ENCODE measurements around the gene WWOX. TPM values are rescaled to one million over a fixed set of nuclear protein-coding genes. Genes with fewer than 3 reads are reported as not detected.

The WWOX gene
- total and polyA plus RNA-seq, 2 experiments from 2014 or later = 17.0 to 39.8 TPM

DNA sequence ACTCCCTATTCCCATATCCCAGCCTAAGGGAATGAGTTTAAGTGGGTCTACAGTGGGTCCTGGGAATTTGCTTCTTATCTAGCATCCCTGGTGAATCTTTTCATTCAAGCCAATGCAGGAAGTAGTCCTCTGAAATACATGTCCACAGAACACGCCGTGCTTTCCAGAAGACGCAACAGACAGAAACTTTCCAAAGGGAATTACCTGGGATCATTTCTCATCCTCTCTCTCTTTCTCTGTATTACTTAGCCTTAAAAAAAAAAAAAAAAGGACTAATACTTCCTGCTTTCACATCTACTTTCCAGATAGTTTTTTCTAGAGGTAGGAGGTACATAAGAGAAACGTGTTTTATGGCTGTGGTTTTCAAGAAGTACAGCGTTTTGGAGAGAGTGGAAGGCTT lies 1002.0 kb downstream of the WWOX start:
- H3K27ac ChIP-seq = no peak overlapping the region
- whole genome bisulfite sequencing (ENCODE audit: low lambda C conversion rate, missing lambda C conversion rate) = 73% methylated on average over 5 of the region's 5 CpGs
- no peak overlapping the region for H3K4me3 ChIP-seq
- H2AFZ ChIP-seq = no peak overlapping the region
- H3K4me1 ChIP-seq (ENCODE audit: insufficient read depth) = no peaks in the 10 kb centered on the region
- H3K79me2 ChIP-seq = no peaks in the 10 kb centered on the region
- H3K36me3 ChIP-seq (replicated peaks; ENCODE audit: insufficient read depth, low read depth) = no peaks in the 10 kb centered on the region
- no peak overlapping the region for H3K4me2 ChIP-seq
- TF ChIP-seq EZH2 (IDR thresholded peaks at IDR 0.05; ENCODE audit: borderline replicate concordance) = no peak
- TF ChIP-seq, protein P1, sequence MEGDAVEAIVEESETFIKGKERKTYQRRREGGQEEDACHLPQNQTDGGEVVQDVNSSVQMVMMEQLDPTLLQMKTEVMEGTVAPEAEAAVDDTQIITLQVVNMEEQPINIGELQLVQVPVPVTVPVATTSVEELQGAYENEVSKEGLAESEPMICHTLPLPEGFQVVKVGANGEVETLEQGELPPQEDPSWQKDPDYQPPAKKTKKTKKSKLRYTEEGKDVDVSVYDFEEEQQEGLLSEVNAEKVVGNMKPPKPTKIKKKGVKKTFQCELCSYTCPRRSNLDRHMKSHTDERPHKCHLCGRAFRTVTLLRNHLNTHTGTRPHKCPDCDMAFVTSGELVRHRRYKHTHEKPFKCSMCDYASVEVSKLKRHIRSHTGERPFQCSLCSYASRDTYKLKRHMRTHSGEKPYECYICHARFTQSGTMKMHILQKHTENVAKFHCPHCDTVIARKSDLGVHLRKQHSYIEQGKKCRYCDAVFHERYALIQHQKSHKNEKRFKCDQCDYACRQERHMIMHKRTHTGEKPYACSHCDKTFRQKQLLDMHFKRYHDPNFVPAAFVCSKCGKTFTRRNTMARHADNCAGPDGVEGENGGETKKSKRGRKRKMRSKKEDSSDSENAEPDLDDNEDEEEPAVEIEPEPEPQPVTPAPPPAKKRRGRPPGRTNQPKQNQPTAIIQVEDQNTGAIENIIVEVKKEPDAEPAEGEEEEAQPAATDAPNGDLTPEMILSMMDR (IDR thresholded peaks at IDR 0.05; ENCODE audit: poor library complexity) = no peak
- no peaks in the 10 kb centered on the region for H3K9me2 ChIP-seq (replicated peaks; ENCODE audit: insufficient read depth)
- H4K20me1 ChIP-seq (ENCODE audit: insufficient read depth, poor library complexity, severe bottlenecking) = no peaks in the 10 kb centered on the region
- H3K27me3 ChIP-seq = no peaks in the 10 kb centered on the region
- no peaks in the 10 kb centered on the region for H3K9me3 ChIP-seq (ENCODE audit: low read depth)
- DNase-seq (ENCODE audit: low spot score) = no peak

DNA sequence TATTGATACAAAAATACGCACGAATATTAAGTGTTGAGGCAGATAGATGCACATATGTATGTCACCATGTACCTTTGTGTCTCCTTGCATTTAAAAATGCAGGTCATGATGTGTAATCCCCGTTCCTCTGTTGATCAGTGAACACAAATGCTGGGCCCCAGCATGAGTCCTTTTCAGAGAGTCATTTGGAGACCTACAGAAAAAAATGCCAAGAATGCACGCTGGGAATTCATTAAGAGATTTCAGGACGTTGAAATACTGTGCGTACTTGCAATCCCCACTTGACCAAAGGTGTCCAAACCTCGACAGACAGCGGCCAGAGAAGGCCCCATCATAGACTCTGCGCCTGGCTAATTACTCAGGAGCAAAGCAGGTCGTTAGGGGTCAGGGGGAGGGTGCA lies 1005.1 kb downstream of the WWOX start:
- DNase-seq (ENCODE audit: low spot score) = no peak
- Histone ChIP-seq H3K4me3 (no peak overlapping the region), H3K4me2 (no peak overlapping the region), H3K9me2 (replicated peaks; ENCODE audit: insufficient read depth) (no peaks in the 10 kb centered on the region), H3K27ac (no peak overlapping the region), H3K79me2 (no peaks in the 10 kb centered on the region), H3K4me1 (ENCODE audit: insufficient read depth) (no peaks in the 10 kb centered on the region), H3K9me3 (ENCODE audit: low read depth) (no peaks in the 10 kb centered on the region), H3K36me3 (replicated peaks; ENCODE audit: insufficient read depth, low read depth) (no peaks in the 10 kb centered on the region), H2AFZ (no peak overlapping the region), H3K27me3 (no peaks in the 10 kb centered on the region), H4K20me1 (ENCODE audit: insufficient read depth, poor library complexity, severe bottlenecking) (no peaks in the 10 kb centered on the region)
- TF ChIP-seq, protein P1 (IDR thresholded peaks at IDR 0.05; ENCODE audit: poor library complexity) = no peak
- TF ChIP-seq EZH2phosphoT487 (IDR thresholded peaks at IDR 0.05; ENCODE audit: low read depth, severe bottlenecking, unreplicated experiment) = no peak
- no peak for TF ChIP-seq EZH2 (IDR thresholded peaks at IDR 0.05; ENCODE audit: borderline replicate concordance)
- WGBS (ENCODE audit: low lambda C conversion rate, missing lambda C conversion rate) = 61% methylated on average over 10 of the region's 10 CpGs

DNA sequence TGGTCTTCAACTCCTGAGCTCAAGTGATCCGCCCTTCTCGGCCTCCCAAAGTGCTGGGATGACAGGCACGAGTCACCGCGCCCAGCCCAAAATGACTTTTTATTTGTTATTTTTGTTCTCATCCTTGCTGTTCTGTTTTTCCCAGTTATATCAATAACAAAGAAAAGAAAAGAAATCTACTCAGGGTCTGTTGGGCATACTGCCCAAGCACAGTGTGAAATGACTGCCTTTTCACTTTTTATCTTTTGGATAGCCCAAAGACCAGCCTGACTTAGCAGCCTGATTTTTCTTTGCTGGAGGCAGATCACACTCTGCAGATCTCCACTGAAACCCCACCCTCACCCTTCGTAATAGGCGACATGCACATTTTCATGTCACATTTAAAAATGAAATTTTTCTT lies 1007.8 kb downstream of the WWOX start:
- no peak overlapping the region for H3K4me2 ChIP-seq
- TF ChIP-seq, protein P1 (IDR thresholded peaks at IDR 0.05; ENCODE audit: poor library complexity) = no peak
- H3K79me2 ChIP-seq = no peaks in the 10 kb centered on the region
- no peaks in the 10 kb centered on the region for H3K27me3 ChIP-seq
- no peaks in the 10 kb centered on the region for H3K4me1 ChIP-seq (ENCODE audit: insufficient read depth)
- no peak overlapping the region for H2AFZ ChIP-seq
- no peak overlapping the region for H3K27ac ChIP-seq
- H3K4me3 ChIP-seq = no peak overlapping the region
- H3K9me2 ChIP-seq (replicated peaks; ENCODE audit: insufficient read depth) = no peaks in the 10 kb centered on the region
- H3K36me3 ChIP-seq (replicated peaks; ENCODE audit: insufficient read depth, low read depth) = no peaks in the 10 kb centered on the region
- no peaks in the 10 kb centered on the region for H4K20me1 ChIP-seq (ENCODE audit: insufficient read depth, poor library complexity, severe bottlenecking)
- 97% methylated on average over 7 of the region's 7 CpGs for WGBS (ENCODE audit: low lambda C conversion rate, missing lambda C conversion rate)
- no peak for DNase-seq (ENCODE audit: low spot score)
- no peaks in the 10 kb centered on the region for H3K9me3 ChIP-seq (ENCODE audit: low read depth)

GRCh38 chr16:79109771-79110170 lies 1010.3 kb downstream of the WWOX start:
- TF ChIP-seq EZH2 (IDR thresholded peaks at IDR 0.05; ENCODE audit: borderline replicate concordance) (no peak), EZH2phosphoT487 (IDR thresholded peaks at IDR 0.05; ENCODE audit: low read depth, severe bottlenecking, unreplicated experiment) (no peak)
- TF ChIP-seq, protein P1 (IDR thresholded peaks at IDR 0.05; ENCODE audit: poor library complexity) = no peak
- Histone ChIP-seq H3K27ac (no peak overlapping the region), H3K79me2 (no peaks in the 10 kb centered on the region), H3K4me2 (no peak overlapping the region), H3K4me3 (no peak overlapping the region), H3K9me3 (ENCODE audit: low read depth) (no peaks in the 10 kb centered on the region), H3K4me1 (ENCODE audit: insufficient read depth) (no peaks in the 10 kb centered on the region), H3K36me3 (replicated peaks; ENCODE audit: insufficient read depth, low read depth) (no peaks in the 10 kb centered on the region), H2AFZ (no peak overlapping the region), H3K27me3 (no peaks in the 10 kb centered on the region), H4K20me1 (ENCODE audit: insufficient read depth, poor library complexity, severe bottlenecking) (no peaks in the 10 kb centered on the region), H3K9me2 (replicated peaks; ENCODE audit: insufficient read depth) (no peaks in the 10 kb centered on the region)
- no peak for DNase-seq (ENCODE audit: low spot score)
- WGBS (ENCODE audit: low lambda C conversion rate, missing lambda C conversion rate) = 86% methylated on average over 5 of the region's 5 CpGs

Data from hepatocyte (in vitro differentiated cells).